ENCODE measurements around the gene TMEM208.

TMEM208 gene

DNA sequence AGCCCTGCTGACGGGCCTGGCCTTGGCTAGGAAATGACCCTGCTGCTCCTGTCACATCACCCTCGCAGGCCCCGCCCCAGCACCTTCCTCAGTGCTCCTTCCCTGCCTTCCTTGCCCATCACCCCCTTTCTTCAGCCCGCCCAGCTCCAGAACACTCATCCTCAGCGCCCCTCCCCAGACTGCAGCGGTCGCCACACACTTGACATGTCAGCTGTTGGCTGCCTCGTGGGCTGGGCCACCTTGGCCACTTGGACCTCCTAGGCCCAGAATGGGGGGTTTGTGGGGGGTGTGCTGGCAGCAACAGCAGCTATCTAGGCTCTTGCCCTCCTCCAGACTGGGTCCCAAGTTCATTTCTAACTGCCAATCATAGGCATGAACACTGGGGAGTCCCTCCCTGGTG, 17.4 kb upstream of the TMEM208 start:
- no peak for DNase-seq (ENCODE audit: low read depth)

DNA sequence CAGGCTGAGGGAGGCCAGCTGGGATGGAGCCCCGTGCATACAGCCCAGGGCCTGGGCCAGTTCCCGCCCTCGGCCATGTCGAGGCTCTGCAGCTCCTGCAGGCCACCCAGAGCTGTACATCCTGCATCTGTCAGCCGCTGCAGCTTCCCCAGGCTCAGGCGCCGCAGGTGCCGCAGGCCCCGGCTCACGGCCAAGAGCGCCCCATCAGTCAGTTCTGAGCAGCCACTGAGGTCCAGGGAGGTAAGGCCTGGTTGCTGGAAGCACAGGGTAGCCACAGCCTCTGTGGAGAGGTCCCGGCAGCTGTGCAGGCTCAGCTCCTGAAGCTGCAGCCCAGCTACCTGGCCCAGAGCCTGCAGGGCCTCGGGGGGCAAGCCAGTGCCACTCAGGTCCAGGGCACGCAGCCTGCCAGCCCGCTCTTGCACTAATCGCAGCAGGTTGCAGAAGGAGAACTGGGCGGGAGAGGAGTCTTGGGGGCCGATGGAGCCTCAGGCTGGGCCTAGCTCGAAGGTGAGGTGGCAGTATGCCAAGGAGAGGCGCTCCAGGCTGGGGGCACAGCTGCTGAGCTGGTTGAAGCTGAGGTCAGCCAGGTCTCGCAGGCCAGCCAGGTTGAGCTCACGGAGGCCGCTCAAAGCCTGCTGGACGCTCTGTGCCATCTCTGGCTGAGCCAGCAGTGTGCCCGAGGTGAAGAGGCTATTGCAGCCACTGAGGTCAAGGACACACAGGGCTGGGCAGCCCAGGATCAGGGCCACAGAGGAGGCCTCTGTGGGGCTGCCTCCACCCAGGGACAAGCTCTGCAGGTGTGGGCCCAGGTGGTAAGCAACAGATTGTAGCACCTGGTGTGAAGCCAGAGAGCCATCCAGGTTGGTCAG, 16.6 kb upstream of the TMEM208 start:
- DNase-seq (ENCODE audit: low read depth), result no peak

DNA sequence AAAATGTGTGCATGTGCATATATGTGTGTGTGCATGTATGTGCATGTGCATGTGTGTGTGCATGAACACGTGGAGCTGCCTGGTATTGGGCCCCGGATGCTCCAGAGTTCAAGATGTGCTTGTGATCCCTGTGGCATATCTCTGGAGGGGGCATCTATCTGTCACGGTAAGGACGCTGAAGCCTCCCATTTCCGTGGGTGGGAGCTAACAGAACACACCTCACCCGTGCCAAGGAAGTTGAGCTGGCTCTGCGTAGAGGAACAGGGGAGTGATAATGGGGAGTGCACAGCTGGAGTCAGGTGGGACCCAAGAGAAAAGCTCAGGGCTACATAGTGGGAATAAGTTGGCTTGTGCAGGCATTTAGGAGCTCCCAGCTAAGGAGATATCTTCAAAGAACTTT, 15.3 kb upstream of the TMEM208 start:
- DNase-seq (ENCODE audit: low read depth), result no peak

DNA sequence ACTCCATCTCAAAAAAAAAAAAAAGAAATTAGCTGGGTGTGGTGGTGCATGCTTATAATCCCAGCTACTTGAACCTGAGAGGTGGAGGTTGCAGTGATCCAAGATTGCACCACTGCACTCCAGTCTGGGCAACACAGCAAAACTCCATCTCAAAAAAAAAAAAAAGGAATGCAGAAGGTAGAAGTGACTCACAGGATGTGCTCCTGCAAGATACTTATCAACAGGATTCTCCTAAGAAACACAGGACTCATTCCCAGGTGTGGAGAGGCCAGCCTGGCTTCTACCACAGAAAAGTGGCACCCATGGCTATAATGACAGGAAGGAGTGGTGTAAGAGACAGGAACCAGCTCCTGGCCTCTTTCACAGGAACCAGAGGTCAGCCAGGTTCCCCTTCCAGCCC, 14.2 kb upstream of the TMEM208 start:
- no peak for DNase-seq (ENCODE audit: low read depth)

DNA sequence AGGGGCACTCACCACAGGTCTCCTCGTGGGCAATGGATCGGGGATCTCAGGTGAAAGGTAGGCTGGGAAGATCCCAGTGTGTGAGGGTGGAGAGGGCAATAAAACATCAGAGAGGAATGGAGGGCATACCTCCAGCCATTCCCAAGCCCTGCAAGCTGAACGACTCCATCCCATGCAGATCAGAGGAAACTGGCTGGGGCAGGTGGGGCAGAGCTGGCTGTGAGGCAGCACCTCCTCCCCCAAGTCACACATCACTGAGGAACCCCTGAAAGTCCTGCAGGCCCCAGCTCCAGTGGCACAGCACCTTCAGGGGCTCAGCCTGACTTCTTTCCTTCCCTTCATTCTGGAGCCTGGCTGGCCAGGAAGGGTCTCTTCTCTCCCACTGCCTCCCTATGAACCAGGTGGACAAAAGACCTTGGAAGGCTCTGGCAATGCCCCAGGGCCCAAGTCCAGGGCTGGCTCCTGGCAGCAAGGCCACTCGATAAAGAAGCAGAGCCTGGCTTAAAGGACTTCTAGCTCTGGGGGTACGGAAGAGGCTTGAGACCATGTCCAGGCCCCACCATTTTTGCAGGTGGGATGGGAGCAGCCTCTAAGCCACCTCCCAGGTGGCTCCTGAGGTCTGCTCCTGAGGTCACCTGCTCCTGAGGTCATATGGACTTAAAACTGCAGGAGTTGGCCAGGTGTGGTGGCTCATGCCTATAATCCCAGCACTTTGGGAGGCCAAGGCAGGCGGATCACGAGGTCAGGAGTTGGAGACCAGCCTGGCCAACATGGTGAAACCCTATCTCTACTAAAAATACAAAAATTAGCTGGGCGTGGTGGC, 13.5 kb upstream of the TMEM208 start:
- no peak for DNase-seq (ENCODE audit: low read depth)

DNA sequence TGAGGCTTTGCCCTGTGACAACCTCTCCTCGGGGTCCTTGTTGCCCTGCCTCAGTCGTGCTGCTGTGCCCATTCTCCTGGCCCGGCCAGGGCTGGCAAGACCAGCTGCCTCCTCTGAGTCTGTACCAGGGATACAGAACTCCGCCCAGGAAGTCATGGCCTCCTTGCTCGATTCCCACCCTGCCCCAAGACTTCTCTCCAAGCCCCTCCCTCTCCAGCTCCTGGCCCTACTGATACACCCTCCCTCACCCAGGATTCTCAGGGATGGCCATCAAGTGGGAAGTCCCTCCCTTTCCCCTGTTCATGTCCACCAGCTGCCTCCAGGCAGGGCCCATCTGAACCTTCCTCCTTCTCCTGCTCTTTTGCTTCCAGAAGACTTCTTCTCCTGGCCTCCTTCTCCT, 11.2 kb upstream of the TMEM208 start:
- no peak for DNase-seq (ENCODE audit: low read depth)

DNA sequence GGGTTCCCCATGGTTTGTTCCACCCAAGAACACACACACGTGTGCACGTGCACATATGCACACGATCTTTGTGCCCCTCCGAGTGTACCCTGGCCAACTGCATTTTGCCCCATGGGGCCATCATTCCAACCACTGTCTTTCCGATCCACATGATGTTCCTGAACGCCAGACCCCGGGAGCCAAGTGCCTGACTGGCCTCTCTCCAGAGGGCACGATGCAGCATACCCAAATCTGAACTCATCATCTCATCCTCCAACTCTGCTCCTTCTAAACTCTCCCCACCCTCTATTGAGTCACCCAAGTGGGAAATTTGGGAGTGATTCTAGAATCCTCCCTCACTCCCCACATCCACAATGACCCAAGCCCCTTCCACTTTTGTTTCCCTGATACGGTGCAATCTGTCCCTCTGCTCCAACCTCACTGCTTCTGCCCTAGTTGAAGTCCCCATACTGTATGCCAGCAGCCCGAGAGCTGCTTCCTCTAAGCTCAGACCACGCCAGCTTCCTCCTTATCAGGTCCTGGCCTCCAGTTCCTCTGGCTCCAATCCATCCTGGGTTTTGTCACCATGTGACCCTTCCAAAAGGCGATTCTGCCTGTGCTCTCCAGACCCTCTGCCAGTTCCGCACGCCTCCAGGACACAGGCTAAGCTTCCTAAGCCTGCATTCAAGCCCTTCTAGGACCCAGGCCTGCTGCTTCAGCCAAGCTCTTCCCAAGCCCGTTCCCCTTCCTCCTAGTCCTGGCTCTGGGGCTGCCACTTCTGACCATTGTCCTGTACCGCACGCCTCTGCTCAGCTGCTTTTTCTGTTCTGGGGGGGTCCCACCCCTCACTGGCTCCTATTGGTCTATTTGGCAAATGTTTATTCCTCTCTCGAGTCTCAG, 10.1 kb upstream of the TMEM208 start:
- no peak for DNase-seq (ENCODE audit: low read depth)

DNA sequence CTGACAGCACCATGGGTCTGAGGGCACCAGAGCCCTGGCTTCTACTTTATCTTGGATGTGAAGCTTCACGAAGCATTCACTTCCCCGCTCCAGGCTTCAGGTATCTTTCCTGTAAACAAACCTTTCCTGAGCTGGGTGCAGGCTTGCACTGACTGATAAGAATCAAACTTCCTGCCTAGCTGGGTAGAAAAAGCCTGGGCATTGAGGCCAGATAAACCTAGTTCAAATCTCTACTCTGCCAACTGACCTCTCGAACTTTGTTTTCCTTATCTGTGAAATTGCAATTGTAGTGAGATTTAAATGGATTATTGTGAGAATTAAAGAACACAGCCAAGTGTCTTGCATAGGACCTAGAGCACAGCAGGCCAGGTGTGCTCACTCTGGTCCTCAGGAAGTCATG, 2.9 kb upstream of the TMEM208 start:
- DNase-seq (ENCODE audit: low read depth), result no peak

DNA sequence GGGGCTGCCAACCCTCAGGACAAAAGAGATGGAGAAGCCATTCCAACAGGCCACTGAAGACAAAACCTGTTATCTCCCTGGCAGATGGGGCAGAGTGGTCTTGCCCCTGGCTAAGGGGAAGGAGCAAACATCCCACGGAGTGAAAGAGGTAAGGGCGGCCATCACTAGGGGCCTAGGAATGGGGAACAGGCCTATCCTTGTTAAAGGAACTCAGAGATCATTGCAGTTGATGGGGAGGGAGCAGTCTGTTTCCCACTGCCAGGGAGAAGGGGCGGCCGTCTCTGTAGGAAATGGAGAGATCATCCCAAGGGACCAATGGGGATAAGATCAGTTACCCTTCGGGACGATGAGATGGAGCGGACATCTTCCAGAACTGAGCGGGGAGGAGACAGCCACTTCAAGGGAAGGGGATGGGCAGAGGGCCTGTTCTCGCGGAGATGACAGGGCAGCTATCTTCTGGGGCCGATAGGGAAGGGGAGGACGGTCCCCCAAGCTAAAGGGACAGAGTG, 581 bp upstream of the TMEM208 start:
- DNase-seq (ENCODE audit: low read depth), result no peak

DNA sequence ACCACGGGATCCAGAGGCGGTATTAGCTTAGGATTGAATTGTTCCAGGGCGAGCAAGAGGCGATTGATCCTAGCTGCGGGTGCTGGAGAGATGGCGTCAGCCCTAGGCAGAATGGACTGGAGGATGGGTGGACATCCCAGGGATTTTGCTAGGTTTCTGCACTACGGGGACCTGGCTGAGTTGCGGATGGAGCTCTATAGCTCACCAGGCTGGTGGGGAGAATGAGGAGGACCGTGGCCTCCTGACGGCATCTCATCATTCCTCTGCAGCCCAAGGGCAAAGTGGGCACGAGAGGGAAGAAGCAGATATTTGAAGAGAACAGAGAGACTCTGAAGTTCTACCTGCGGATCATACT, 614 bp downstream of the TMEM208 start:
- DNase-seq (ENCODE audit: low read depth), result no peak

DNA sequence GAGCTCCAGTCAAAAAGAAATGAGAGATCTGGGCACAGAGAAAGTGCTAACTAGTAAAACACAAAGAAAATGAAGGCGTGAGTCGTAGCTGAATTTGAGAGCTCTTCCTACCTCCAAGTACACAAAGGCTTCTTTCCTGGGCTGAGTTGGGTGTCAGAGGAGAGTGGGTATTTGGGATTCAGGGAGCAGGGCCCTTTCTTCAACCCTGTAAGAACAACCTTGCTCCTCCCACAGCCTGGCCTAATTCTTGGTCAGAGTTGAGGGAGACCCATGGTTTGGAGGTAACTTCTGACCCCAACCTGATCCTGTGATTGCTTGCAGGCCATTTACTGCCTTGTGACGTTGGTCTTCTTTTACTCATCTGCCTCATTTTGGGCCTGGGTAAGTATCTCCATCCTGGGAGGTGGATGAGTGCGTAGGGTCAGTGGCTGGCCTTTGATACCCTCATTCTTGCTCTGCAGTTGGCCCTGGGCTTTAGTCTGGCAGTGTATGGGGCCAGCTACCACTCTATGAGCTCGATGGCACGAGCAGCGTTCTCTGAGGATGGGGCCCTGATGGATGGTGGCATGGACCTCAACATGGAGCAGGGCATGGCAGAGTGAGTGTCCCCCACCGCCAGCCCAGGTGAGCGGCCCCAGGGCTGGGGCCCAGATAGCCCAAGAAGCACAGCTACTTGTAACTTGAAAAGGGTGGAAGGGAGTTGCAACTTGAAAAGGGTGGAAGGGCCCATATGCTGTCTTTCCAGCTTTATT, 1.3 kb downstream of the TMEM208 start:
- no peak for DNase-seq (ENCODE audit: low read depth)

DNA sequence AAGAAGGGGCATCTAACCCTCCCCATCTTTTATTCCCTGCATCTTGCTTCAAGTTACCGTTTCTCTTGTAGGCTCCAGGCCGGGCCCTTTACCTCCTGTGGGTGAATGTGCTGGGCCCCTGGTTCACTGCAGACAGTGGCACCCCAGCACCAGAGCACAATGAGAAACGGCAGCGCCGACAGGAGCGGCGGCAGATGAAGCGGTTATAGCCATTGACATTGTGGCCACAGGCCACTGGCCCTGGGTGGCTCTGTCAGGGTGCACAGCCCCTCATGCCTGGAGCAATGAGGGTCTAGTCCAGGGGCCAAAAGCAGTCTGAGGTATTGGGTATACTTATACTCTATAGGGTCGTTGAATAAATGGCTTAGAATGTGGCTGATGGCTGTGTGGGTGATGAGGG, 2.0 kb downstream of the TMEM208 start:
- DNase-seq (ENCODE audit: low read depth), result no peak

DNA sequence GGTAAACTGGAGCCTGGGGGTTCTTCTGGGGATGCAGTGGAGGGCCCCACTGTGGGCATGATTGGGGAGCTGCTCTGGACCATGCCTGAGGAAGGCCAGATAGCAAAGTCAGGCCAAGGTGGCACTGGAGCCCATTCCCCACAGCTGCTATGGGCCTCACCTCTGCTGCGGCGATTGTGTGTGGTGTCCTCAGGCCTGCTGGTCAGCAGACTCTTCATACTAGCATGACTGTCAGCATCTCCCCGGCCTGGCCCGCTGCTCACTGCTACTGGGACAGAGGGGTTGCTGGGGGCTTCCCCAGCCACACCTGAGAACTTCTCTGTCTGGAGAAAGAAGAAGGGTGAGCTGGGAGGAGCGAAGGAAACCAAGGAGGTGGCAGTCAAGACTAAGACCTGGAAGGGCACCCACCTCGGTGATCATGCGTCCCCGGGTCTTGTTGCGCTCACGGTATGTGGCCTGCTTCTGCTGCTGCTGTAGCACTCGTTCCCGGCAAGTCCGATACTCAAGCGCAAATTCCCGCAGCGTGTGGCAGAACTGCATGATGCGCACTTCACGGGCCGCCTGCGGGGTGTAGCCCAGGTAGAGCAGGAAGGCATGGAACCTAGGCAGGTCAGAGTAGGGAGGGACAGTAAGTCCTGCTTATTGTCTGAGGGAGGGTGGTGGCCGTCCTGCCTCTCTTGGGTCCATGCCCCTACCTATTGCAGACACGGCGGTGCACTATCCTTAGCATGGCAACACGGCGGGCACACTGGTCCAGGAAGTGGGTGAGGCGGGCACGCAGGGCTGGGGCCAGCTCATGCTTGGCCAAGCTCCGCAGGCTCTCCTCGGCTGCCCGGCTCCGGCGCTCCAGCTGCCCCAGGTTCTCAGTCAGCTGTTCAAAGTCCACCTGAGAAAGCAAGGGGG, 3.2 kb downstream of the TMEM208 start:
- no peak for DNase-seq (ENCODE audit: low read depth)

DNA sequence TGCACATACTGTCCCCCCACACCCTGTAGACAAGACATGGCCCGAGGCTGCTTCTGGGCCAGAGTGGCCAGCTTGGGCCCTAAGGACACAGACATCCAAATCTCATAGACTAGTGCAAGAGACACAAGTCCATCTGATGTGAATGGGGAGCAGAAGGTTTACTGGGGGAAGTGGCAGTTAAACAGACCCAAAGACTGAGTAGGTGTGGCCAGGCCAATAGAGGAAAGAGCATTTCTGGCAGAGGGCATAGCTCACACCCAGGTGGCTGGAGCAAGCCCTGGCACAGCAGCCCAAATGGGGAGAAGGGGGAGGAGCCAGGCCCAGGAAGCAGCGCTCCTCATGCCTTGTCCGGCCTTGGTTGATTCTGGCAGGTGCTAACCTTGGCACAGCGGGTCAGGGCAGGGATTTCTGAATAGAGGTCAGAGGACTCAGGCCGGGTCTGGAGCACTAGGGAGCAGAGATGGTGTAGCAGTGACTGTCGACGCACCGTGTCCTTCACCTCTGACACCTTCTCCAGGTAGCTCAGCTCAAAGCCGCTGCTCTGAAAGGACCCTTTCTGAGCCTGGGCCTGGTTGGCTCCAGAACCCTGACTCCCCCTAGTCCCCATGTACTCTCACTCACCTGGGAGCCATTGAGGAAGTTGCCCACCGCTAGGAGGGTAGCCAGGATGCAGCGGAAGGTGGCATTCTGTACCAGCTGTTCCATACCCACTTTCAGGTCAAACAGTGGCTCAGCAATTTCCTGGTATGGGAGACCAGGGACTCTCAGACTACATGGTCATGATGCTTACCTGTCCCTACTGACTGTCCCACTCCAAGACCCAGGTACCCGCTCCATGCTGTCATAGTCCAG, 4.1 kb downstream of the TMEM208 start:
- DNase-seq (ENCODE audit: low read depth), result no peak

DNA sequence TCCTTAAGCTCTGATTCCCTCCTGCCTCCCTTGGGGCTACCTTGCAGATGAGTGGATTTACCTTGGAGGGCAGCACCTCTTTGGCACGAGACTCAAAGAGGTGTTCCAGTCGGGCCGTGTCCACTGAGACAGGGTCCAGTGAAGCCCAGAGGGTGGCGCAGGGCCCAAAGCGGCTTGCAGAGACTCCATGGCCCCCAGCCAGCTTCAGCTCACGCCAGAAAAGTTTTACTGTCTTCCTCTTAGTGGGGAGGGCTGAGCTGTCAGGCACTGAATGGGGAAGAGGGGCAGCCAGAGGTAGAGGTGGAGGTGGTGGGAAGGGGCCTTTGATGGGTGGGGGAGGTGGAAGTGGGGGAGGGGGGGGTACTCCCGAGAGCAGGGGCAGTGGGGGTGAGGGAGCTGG, 6.7 kb downstream of the TMEM208 start:
- DNase-seq (ENCODE audit: low read depth), result no peak

DNA sequence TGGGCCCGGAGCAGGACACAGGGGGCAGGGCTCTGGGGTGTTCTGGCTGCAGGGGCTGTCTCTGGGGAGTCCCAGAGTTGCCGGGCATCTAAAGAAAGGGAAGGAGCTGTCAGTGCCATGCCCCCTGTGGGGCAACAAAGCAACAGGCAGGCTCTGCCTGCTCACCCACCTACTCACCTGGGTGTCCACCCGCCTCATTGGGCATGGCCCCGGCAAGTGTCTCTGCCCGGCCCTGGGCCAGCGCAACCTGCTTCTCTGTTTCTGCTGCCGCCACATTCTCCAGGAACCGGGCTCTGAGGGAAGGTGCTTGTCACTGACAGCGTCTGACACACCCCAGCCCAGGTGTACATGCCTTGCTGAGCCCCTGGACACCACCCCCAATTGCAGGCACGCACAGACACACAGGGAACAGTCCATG, 7.3 kb downstream of the TMEM208 start:
- DNase-seq (ENCODE audit: low read depth), result no peak

DNA sequence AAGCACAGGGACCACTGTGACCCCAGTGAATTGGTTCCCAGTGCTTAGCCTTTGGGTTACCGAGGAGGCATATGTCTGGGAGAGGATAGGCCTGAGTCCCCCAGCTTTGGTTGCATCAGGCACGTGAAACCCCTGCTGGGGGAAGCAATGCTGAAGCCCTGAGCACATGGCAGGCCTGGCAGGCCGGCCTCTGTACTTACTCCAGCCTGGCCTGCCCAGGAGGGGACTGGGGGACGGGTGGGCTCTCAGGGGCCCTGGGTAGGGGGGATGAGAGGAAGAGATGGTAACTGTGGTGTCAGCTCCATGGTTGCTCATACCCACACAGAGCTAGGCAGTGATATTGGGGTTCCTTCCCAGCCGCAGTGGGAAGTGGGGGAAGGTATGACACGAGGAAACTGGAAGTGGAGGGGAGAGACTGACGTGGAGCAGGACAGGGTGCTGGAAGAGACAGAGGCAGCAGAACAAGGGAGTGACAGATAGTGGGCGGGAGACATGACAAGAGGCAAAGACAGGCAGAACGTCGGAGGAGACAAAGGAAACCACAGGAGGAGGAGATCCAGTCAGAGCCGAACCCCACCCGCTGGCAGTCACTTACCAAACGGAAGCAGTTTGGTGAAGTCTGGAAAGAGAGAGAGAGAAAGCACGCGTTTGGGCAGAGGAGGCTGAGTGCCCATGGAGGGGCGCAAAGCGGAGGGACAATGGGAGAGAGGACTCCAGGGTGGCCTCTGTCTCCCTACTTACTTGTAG, 9.1 kb downstream of the TMEM208 start:
- no peak for DNase-seq (ENCODE audit: low read depth)

DNA sequence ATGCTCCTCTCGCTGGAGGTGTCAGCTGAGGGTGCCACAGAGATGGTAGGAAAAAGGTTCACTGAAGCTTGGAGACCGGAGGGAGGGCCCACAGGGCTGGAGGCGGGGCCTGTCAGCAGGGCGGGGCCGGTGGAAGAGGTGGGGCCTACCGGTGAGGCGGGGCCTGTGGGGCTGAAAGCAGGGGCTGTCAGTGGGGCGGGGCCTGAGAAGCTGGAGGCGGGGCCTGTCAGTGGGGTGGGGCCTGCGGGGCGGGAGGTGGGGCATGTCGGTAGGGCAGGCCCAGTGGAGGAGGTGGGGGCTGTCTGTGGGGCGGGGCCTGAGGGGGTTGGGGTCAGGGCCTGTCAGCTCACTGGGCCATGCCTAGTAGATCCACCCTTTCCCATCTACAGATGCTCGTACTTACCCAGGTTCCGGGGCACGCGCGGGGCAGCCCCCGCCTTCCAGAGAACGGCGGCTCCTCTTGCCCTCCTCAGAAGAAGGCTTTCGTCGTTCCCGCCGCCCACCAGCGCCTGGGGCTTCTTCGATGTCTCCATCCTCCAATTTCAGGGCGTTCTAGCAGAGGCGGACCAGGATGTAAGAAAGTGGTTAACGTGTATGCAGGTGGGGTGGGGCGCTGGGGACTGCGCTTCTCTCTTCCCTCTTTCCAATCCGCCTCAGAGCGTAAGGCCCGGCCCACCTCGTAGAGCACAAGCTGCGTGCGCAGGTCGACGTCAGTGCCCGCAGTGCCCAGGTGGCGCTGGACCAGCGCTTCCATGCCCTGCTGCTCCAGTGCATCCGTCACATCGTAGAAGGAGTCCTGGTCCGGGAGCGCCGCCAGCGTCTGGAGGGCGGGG, 9.8 kb downstream of the TMEM208 start:
- DNase-seq (ENCODE audit: low read depth), result peak; percentile 49

Data from fibroblast of gingiva (primary cell).